GM19035 (cell line): ENCODE results near the gene TACR3.
"Not testable (repeated sequence)": the region's sequence is repeated elsewhere in the genome, so short reads cannot be mapped to it uniquely, and the experiment has no call there.

Experiments
- ATAC-seq: cut with Tn5 transposase; IDR thresholded peaks from one replicate; pipeline ENCODE4 v1.9.1; 2021; ENCODE audit not compliant: unreplicated experiment

The TACR3 gene, protein sequence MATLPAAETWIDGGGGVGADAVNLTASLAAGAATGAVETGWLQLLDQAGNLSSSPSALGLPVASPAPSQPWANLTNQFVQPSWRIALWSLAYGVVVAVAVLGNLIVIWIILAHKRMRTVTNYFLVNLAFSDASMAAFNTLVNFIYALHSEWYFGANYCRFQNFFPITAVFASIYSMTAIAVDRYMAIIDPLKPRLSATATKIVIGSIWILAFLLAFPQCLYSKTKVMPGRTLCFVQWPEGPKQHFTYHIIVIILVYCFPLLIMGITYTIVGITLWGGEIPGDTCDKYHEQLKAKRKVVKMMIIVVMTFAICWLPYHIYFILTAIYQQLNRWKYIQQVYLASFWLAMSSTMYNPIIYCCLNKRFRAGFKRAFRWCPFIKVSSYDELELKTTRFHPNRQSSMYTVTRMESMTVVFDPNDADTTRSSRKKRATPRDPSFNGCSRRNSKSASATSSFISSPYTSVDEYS

GRCh38 chr4:103719830-103720207 is at the start of gene TACR3:
TSS of gene TACR3 (minus strand) at chr4:103719985. CDS start at chr4:103719675, 310 bp downstream.
- ATAC-seq, result no peak

GRCh38 chr4:103757631-103758030 is 37.8 kb upstream of the TACR3 start:
- ATAC-seq, result peak; percentile 56

DNA sequence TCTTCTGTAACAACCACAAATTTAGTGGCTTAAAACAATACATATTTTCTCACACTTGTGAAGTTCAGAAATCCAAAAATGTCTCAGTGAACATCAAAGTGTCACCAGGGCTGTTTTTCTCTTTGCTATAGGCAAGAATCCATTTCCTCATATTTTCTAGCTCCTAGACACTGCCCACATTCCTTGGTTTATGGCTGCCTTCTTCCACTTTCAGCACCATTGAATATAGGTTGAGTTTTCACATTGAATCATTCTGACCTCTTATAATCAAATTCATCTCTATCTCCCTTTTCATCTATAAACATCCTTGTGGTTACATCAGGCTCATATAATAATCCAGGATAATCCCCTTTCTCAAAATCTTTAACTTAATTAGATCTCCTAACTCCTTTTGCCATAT is 37.0 kb upstream of the TACR3 start:
- ATAC-seq, result no peak

DNA sequence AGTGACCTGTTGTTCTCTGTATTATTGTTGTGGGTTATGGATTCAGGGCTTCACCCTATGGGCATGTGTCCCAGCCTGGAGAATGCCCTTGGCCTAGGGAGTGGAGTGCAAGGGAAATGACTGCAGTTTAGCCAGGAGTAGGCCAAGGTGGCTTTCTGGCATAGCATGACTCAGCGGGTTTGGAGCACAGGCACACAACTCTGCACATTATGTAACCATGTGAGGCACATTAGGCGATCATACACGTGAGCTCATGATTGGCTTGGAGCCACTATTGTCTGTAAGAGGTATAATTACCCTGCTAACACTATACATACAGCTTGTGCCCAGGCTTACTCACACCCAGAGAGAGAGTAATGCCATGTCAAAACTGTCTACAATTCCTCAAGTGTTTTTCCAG is 35.1 kb upstream of the TACR3 start:
- ATAC-seq, result no peak

- ATAC-seq, result no peak
Observed at GRCh38 chr4:103753868-103754653, 34.3 kb upstream of the TACR3 start.

DNA sequence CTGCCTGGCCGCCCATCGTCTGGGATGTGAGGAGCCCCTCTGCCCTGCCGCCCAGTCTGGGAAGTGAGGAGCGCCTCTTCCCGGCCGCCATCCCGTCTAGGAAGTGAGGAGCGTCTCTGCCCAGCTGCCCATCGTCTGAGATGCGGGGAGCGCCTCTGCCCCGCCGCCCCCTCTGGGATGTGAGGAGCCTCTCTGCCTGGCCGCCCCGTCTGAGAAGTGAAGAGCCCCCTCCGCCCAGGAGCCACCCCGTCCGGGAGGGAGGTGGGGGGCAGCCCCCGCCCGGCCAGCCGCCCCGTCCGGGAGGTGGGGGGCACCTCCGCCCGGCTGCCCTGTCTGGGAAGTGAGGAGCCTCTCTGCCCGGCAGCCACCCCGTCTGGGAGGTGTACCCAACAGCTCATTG is 3.4 kb upstream of the TACR3 start:
- not testable (repeated sequence) for ATAC-seq

- ATAC-seq, result no peak
Observed at GRCh38 chr4:103721251-103721650, 1.5 kb upstream of the TACR3 start.

- ATAC-seq, result no peak
Observed at GRCh38 chr4:103720661-103721060, 876 bp upstream of the TACR3 start.

- no peak for ATAC-seq
Observed at GRCh38 chr4:103719105-103719829, 518 bp downstream of the TACR3 start.

GRCh38 chr4:103692615-103693014 is 27.2 kb downstream of the TACR3 start:
- ATAC-seq, result no peak

DNA sequence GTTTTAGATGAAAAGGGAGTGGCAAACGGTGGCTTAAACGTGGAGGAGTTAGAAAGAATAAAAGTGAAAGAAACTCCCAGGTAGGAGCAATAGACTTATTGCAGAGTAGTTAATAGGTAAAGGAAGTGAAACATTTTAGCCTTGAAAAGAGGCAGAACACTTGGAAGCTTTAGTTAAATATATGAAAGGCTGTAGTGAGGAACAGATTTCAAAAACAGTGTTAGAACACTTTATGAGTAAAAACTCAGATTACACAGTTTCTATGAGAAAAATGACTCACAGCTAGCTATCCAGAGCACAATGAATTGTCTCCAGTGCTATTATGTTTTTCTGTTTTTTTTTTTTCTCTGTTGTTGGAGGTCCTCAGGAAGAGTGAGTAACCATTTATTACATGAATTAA is 45.8 kb downstream of the TACR3 start:
- no peak for ATAC-seq

GRCh38 chr4:103666764-103667163 is 53.0 kb downstream of the TACR3 start:
- not testable (repeated sequence) for ATAC-seq

DNA sequence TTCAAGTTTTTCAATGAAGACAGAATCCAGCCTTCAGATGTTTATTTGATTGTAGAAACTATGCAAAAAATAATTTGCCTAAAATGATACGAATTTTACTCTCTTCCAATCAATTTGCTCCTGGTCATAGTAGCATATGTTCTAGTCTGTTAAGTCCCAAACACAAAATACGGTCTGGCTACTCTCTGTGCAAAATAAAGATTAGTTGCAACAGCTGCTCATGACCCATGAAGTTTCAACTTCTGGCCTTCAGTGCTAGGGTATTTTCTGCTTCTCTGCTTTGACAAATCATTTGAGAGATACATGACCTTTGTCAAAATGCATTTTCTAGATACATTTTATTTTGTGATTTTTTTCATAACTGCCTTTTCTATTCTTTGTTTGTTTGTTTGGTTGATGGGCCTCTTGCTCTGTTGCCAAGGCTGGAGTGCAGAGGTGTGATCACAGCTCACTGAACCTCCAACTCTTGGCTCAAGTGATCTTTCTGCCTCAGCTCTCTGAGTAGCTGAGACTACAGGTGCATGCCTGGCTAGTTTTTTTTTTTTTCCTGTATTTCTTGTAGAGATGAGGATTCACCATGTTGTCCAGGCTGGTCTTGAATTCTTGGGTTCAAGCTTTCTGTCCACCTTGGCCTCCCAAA is 55.2 kb downstream of the TACR3 start:
- ATAC-seq, result no peak

DNA sequence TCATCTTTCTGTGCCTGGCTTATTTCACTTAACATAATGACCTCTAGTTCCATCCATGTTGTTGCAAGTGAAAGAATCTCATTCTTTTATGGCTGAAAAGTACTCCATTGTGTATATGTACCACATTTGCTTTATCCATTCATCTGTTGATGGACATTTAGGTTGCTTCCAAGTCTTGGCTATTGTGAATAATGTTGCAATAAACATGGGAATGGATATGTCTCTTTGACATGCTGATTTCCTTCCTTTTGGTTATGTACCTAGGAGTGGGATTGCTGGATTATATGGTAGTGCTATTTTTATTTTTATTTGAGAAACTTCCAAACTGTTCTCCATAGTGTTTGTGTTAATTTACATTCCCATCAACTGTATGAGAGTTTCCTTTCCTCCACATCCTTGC is 71.2 kb downstream of the TACR3 start:
- no peak for ATAC-seq

DNA sequence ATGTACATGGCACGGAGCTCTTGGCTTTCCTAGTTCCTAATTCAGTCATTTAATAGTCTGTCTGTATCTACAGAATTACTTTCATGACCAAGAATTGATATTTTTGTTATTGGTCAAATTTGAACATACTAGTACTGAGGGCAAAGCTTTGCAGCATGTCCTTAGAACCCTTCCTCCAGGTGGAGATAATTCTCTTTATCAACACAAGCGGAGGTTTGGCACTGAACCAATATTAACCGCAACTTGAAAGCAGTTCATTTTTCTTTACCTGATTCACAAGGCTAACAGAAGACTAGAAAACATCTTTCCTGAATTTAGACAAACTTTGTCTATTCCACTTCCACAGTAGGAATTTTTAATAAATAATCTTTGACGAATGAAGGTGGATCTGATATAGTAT is 73.8 kb downstream of the TACR3 start:
- ATAC-seq, result no peak

DNA sequence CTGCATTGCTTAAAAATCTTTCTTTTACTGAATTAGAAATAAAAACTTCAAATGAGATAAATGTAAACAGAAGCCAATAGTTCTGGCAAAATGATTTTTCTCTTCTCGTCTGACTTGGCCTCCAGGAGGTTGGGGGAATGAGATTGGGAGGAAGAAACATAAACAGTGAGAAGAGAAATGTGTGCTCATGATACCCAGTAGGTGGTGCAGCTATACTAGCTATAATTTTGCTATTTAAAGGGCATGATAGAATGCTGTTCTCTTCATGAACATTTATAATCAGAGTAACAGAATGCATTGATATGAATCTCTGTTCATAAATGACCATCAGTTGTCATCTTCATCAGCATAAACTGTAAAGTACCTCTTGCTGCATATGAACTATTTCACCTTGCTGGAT is 85.5 kb downstream of the TACR3 start:
- ATAC-seq, result no peak

DNA sequence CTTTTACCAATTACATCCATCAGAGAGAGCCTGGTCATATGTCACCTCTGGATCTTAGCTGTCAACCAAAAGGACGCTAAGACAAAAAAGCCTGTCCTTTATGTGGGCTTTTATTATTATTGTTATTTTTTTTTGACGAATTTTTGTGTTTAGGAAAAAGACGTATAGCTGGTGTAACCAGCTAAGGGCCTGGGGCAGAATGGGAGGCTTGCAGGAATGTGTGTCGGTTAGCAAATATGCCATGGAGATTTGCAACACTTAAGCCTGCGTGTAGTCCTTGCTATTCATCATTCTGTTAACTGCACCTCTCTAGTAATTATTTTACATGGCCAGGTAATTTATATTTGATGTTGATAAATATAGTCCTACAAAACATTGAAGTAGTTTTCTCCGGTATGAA is 93.5 kb downstream of the TACR3 start:
- ATAC-seq, result no peak

DNA sequence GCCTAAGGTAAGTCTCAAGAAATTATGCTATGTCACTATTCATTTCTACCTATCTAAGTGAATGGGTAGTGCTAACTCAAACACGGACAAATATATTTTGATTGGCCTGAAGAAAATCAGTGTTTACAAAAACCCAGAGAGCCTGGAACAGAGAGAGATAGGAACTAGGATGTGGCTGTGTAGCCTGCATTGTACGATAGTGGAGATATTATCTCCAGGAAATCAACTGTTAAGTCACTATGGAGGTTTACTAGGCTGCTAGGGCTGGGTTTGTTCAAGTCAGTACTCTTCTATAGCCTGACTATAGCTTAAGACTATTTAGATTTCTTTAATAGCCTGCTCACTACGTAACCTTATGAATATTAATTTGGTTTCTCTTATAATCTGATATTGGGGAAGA is 127.9 kb downstream of the TACR3 start:
- no peak for ATAC-seq

GRCh38 chr4:103567591-103567990 is 152.2 kb downstream of the TACR3 start:
- ATAC-seq, result no peak

GRCh38 chr4:103559178-103559577 is 160.6 kb downstream of the TACR3 start:
- not testable (repeated sequence) for ATAC-seq
